ENCODE data around the gene RNF2.

Gene RNF2

DNA sequence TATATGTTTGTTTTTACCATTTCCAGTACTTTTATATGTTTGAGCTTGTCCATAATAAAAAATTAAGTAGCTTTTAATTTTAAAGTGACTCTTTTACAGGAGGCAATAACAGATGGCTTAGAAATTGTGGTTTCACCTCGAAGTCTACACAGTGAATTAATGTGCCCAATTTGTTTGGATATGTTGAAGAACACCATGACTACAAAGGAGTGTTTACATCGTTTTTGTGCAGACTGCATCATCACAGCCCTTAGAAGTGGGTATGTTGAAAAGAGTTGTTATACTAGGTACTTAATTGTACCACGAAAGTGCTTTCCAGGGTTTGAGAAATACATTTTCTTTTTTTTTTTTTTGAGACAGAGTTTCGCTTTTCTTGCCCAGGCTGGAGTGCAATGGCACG, 46.1 kb downstream of the RNF2 start:
- in situ Hi-C loops (cut with HindIII; ENCODE audit: low sequenced_read_pairs) = no loop called here

DNA sequence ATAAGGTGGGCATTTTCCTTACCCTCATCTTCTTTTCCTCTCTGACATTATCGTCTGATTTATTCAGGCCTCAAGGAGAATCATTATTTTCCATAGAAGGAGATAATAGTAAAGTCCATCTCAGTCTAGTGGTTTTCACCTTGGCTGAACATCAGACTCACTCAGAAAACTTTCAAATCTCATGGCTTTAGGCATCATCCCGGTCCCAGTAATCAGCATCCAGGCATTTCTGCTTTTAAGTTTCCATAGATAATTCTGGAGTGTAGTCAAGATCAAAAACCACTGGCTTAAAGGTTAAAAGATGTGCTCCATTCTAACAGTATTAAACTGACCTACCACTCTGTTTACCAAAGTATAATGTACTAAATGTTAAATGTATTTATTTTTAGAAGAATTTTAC, 49.4 kb downstream of the RNF2 start:
- in situ Hi-C loops (cut with HindIII; ENCODE audit: low sequenced_read_pairs) = no loop called here

DNA sequence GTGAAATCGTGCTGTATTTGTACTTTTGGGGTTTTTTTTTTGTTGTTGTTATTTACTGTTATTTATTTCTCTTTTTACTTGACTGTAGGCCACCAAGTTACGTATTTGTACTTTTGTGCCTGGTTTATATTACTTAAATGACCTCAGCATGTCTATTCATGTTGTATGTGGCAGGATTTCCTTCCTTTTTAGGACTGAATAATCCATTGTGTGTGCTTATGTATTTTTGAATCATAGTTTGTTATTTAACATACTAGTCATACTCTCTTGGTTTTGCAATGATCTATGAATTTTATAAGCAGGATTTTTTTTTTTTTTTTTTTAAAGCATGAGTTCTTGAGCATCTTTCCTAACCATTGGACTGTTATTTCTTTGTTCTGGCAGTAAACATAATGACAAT, 51.2 kb downstream of the RNF2 start:
- in situ Hi-C loops (cut with HindIII; ENCODE audit: low sequenced_read_pairs) = no loop called here

DNA sequence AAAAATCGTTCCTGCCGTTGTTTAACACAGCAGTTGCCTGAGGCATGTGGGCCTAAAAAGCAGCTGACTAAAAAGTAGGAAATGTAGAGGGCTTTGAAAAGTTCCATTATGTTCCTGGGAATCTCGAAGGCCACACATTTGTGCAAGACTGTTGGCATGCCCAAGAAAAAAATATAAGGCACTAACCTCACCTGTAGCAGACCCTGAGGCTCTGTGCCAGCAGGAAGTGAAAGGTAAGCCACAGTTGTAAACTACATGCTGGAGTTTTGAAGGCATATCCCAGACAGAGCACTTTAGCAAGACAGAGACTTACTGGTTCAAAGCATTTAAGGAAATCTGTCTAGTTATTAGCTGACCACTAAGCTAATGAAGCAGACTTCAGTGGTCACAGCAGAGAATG, 58.7 kb downstream of the RNF2 start:
- in situ Hi-C loops (cut with HindIII; ENCODE audit: low sequenced_read_pairs) = no loop called here

DNA sequence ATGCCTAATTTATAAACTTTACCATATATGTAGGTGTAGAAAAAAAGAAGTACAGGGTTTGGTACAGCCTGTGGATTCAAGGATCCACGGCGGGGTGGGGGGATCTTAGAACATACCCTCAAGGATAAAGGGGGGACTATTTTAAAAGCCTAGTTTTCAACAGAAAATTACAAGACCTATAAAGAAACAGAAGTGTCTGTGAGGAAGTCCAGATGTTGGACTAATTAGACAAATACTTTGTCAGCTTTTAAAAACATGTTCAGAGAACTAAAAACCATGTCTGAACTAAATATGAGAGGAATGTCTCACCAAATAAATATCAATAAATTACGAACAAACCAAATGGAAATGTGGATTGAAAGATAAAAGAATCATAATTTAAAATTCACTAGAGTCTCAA, 59.8 kb downstream of the RNF2 start:
- in situ Hi-C loops (cut with HindIII; ENCODE audit: low sequenced_read_pairs) = no loop called here

DNA sequence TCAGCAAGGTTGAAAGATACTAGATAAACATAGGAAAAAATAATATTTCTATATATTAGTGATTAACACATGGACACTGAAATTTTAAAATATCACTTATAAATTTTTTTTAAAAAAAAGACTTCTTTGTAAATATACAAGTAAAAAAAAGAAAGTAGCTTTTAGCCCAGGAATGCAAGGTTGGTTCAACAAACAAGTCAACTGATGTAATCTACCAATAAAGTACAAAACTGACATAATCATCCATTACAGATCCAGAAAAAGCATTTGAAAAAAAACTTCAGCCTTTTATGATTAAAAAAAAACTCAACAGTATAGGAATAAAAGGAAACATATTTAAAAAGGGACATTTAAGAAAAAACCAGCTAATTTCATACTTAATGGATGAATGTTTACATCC, 63.0 kb downstream of the RNF2 start:
- in situ Hi-C loops (cut with HindIII; ENCODE audit: low sequenced_read_pairs) = no loop called here

DNA sequence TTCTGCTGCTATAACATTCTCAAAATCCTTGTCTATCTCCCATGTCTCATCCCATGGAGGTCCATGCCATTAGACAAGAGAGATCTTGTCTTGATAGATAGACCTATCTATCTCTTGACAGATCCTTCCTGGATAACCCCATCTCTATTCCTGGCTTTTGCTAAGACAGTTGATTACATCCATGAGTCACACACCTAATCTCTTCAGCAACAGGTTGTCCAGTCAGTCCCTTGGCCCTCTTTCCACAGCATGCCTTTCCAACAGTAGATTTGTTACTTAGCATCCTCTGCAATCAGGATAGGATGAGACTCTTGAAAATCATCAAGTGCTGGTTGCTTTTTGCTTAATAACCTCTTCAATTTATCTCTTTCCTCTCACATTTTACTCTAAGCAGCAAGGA, 64.8 kb downstream of the RNF2 start:
- in situ Hi-C loops (cut with HindIII; ENCODE audit: low sequenced_read_pairs) = no loop called here

DNA sequence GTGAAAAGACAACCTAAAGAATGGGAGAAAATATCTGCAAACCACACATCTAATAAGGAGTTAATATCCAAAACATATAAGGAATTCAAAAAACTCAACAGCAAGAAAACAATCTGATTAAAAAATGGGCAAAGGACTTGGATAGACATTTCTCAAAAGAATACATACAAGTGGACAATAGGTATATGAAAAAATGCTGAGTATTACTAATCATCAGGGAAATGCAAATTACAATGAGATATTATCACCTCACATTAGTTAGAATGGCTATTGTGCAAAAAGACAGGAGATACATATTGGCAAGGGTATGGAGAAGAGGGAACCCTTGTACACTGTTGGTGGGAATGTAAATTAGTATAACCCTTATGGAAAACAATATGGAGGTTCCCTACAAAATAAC, 66.5 kb downstream of the RNF2 start:
- in situ Hi-C loops (cut with HindIII; ENCODE audit: low sequenced_read_pairs) = no loop called here

DNA sequence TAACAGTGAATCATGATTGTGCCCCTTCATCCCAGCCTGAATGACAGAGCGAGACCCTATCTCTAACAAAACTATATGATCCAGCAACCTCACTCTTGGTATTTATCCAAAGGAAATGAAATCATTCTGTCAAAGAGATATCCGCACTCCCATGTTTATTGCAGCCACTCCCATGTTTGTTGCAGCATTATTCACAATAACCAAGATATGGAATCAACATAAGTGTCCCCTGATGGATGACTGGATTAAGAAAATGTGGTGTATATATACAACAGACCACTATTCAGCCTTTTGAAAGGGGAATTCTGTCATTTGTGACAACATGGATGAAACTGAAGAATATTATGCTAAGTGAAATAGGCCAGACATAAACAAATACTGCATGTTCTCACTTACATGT, 67.0 kb downstream of the RNF2 start:
- in situ Hi-C loops (cut with HindIII; ENCODE audit: low sequenced_read_pairs) = no loop called here

DNA sequence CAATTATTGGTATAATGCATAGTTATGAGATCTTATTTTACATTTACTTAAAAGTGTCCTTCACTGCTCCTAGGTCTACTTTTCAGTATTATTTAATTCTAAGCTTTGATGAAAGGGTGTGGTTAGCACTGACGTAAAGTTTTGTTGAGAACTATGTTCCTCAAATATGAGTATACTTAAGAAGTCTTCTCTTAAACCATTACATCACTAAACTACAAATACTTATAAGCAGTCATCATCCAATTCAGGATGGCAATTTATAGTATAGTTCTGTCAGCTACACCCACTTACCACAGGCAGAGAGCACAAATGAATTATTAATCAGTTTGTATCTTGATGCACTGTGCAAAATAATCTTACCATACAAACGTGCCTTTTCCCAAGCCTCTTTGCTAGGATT, 84.3 kb downstream of the RNF2 start:
- in situ Hi-C loops (cut with HindIII; ENCODE audit: low sequenced_read_pairs) = no loop called here

DNA sequence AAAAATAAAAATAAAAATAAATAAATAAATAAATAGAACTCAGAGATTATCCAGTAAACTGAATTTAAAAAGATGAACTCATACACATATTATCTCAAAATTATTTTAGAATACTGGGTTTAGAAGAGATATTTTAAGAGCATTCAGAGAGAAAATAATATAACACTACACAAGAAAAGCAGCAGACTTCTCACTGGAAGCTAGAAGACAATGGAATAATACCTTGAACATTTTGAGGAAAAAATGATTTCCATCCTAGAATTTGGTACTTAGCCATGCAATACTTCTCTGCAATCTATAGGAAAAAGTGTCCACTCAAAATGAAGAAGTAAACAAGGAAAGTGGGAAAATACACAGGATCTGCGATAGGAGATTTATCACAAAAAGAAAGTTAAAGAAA, 87.2 kb downstream of the RNF2 start:
- in situ Hi-C loops (cut with HindIII; ENCODE audit: low sequenced_read_pairs) = no loop called here

DNA sequence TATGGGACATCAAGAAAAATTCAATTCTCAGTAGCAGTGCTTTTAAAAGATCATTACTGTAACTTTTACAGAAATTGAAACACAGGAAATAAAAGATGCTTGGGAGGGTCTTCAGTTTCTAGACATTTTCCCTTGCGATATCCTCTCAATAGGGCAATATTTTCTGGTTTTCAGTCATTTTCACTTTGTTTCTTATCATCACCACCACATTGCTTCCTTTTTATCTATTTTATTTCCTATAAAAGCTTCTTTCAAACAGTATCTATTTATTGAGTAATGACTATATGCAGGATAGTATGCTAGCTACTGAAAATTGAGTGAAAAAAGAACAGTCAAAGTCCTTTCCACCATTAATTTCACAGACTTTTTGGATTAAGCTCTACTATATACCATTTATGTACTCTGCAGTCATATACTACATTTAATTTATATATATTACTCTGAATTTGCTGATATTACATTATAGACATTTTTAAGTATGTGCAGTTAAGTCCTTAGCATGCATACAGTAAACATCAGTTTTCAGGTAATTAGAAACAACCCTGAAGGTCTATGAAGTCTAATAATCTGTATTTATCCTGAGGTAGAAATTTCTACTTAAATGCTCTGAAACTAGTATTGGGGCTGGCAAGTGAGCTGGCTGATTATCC, 92.7 kb downstream of the RNF2 start:
- in situ Hi-C loops (cut with HindIII; ENCODE audit: low sequenced_read_pairs) = no loop called here

DNA sequence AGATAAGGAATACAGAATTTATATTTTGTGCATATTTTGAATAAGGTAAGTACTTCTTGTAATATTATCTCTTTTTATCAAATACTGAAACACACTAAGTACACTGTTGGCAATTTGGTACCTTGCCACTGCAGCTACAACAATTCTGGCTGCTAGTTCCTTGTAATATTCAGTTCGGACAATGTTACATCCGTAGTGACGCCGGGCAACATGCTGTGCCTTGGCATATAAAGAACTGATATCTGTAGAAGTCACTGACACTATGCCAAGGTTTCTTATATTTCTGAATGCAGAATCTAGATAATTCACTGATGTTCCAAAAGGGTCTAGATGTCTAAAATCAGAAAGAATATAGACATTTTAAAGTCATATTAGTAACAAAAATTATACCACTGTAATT, 93.9 kb downstream of the RNF2 start:
- in situ Hi-C loops (cut with HindIII; ENCODE audit: low sequenced_read_pairs) = no loop called here

DNA sequence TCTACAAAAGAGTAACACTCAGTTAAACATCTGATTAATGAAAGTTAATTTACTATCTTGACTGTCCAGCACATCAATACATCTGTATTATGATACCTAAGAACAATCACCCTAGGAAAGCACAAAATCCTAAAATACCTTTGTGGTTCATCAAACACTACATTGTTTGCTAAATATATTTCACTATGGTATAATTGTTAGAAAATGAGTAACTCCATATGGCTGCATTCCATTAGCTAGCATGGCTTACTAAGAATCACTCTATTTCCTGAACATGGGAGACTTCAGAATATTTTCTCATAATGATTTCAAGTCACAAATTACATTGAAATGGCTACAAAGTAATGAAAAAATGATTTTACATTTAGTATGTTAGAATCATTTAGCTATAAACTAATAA, 98.9 kb downstream of the RNF2 start:
- in situ Hi-C loops (cut with HindIII; ENCODE audit: low sequenced_read_pairs) = no loop called here

DNA sequence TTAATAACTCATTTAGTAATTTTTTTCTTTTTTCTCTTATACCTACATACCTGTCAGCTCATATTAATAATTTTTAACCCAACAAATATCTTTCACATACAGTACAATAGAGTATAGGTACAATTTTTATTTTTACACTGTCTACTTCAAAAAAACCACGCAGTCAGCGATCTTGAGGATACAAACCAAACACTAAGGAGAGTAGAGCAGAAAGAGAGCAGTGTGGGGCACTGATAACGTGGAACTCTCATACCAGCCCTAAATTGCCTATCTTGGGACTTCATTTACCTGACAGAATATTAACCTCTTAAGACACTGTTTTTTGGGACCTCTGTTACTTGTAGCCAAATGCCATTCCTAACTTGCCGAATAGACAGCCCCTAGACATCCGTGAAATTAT, 105.9 kb downstream of the RNF2 start:
- in situ Hi-C loops (cut with HindIII; ENCODE audit: low sequenced_read_pairs) = loop anchor here (25.0 kb wide), 1 partner anchor 339 kb away; no protein-coding TSS in a partner anchor
